ENCODE results near the gene GRM8. TPM values are rescaled to one million over a fixed set of nuclear protein-coding genes. Genes with fewer than 3 reads are reported as not detected.

The GRM8 gene
- total RNA-seq, 1 donor from 2014 or later = 7.8 TPM

GRCh38 chr7:127207806-127208205, 44.9 kb downstream of the GRM8 start:
- no peaks in the 10 kb centered on the region for H3K36me3 Mint-ChIP-seq (ENCODE audit: unreplicated experiment)
- H3K4me3 Mint-ChIP-seq (ENCODE audit: unreplicated experiment) = no peak overlapping the region
- peaks cover 3% of the 10 kb centered on the region for H3K9me3 Mint-ChIP-seq (ENCODE audit: unreplicated experiment)
- no peak for TF ChIP-seq CTCF (IDR thresholded peaks at IDR 0.05; ENCODE audit: partially characterized antibody, unreplicated experiment)
- H3K27me3 Mint-ChIP-seq (ENCODE audit: unreplicated experiment) = no peaks in the 10 kb centered on the region
- DNase-seq = no peak
- H3K27ac Mint-ChIP-seq (ENCODE audit: unreplicated experiment) = no peak overlapping the region
- peaks cover 2% of the 10 kb centered on the region for H3K4me1 Mint-ChIP-seq (ENCODE audit: low read depth, unreplicated experiment)

DNA sequence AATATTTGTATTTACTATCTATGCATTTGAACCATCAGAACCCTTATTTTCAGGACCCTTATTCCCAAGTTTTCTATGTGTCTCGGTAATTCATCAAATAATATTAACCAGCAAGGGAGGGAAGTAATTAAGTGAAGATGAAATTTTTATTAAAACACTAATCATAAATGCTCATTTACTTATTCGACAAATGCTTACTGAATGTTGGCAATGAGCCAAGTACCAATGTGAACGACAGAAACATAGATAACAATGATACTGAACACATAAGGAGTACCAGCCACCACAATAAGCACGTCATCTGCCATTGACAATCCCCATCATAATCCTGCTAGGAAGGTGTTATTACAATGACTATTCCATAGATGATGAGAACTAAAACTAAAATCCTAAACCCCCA, 45.5 kb downstream of the GRM8 start:
- TF ChIP-seq CTCF (IDR thresholded peaks at IDR 0.05; ENCODE audit: partially characterized antibody, unreplicated experiment) = no peak
- Mint-ChIP-seq H3K4me1 (ENCODE audit: low read depth, unreplicated experiment) (peaks cover 2% of the 10 kb centered on the region), H3K27me3 (ENCODE audit: unreplicated experiment) (no peaks in the 10 kb centered on the region), H3K27ac (ENCODE audit: unreplicated experiment) (no peak overlapping the region), H3K36me3 (ENCODE audit: unreplicated experiment) (no peaks in the 10 kb centered on the region), H3K9me3 (ENCODE audit: unreplicated experiment) (peaks cover 3% of the 10 kb centered on the region), H3K4me3 (ENCODE audit: unreplicated experiment) (no peak overlapping the region)
- no peak for DNase-seq

DNA sequence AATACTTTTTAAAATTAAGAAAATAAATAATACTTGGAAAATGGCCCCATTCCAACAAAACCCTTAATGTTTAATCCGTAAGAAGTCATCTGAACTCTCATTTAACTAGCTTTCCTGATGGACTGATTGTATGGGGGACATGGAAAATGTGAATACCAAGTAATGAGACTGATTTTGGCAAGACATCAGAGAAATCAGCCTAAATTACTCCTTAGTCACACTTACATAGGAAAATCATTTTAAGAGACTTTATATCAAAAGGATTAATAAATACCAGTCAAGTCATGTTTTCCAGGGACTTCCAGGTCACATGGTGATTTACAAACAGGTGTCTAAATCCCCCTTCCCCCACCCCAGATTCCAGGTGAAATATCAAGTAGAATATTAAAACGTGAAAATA, 58.2 kb downstream of the GRM8 start:
- Mint-ChIP-seq H3K27ac (ENCODE audit: unreplicated experiment) (no peak overlapping the region), H3K9me3 (ENCODE audit: unreplicated experiment) (no peaks in the 10 kb centered on the region), H3K36me3 (ENCODE audit: unreplicated experiment) (no peaks in the 10 kb centered on the region), H3K4me3 (ENCODE audit: unreplicated experiment) (no peak overlapping the region), H3K4me1 (ENCODE audit: low read depth, unreplicated experiment) (no peaks in the 10 kb centered on the region), H3K27me3 (ENCODE audit: unreplicated experiment) (no peaks in the 10 kb centered on the region)
- no peak for TF ChIP-seq CTCF (IDR thresholded peaks at IDR 0.05; ENCODE audit: partially characterized antibody, unreplicated experiment)
- no peak for DNase-seq

DNA sequence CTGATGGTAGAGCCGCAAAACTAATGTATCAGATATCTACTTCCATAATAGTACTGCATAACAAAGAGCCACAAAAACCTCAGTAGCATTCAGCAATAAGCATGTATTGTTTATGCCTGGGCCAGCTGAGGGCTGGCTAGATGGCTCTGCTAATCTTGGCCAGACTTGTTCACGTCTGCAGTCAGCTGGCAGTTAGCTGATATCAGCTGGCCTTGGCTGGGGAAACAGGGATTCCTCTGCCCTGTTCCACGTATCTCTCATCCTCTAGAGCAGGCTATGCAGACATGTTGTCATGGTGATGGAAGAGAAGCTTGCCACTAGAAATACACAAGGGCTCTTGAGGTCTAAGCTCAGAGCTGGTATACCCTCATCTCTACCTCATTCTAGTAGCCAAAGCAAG, 62.9 kb downstream of the GRM8 start:
- H3K4me3 Mint-ChIP-seq (ENCODE audit: unreplicated experiment) = no peak overlapping the region
- no peaks in the 10 kb centered on the region for H3K4me1 Mint-ChIP-seq (ENCODE audit: low read depth, unreplicated experiment)
- no peaks in the 10 kb centered on the region for H3K27me3 Mint-ChIP-seq (ENCODE audit: unreplicated experiment)
- no peaks in the 10 kb centered on the region for H3K36me3 Mint-ChIP-seq (ENCODE audit: unreplicated experiment)
- no peak for TF ChIP-seq CTCF (IDR thresholded peaks at IDR 0.05; ENCODE audit: partially characterized antibody, unreplicated experiment)
- peak; percentile 21 for DNase-seq
- no peaks in the 10 kb centered on the region for H3K9me3 Mint-ChIP-seq (ENCODE audit: unreplicated experiment)
- H3K27ac Mint-ChIP-seq (ENCODE audit: unreplicated experiment) = no peak overlapping the region

DNA sequence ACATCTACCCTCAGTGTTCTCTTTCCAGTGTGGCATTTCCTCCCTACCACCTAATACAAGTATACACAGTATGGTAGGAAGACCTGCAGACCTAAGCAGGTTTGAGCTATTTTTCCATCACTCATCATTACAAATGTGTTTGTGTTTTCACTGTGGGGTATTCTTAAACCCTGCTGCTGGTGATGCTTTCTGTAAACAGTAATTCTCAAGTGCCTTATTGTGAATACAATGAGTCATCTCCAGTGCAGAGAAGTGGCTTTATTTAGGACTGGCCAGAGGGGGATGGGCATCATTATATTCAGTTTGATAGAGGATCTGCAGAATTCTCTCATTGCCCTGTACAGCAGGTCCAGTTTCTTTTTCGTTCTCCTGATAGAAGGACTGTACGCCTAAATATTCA, 63.7 kb downstream of the GRM8 start:
- no peak for DNase-seq
- no peak overlapping the region for H3K27ac Mint-ChIP-seq (ENCODE audit: unreplicated experiment)

More for the DNA sequence above, 63.7 kb downstream of the GRM8 start:
- no peaks in the 10 kb centered on the region for H3K9me3 Mint-ChIP-seq (ENCODE audit: unreplicated experiment)
- H3K27me3 Mint-ChIP-seq (ENCODE audit: unreplicated experiment) = no peaks in the 10 kb centered on the region
- H3K4me1 Mint-ChIP-seq (ENCODE audit: low read depth, unreplicated experiment) = no peaks in the 10 kb centered on the region
- no peak for TF ChIP-seq CTCF (IDR thresholded peaks at IDR 0.05; ENCODE audit: partially characterized antibody, unreplicated experiment)
- H3K36me3 Mint-ChIP-seq (ENCODE audit: unreplicated experiment) = no peaks in the 10 kb centered on the region
- no peak overlapping the region for H3K4me3 Mint-ChIP-seq (ENCODE audit: unreplicated experiment)
